Astrocyte (in vitro differentiated cells and primary cell): ENCODE measurements around the gene ARIH1. TPM values are rescaled to one million over a fixed set of nuclear protein-coding genes. Genes with fewer than 3 reads are reported as not detected.

Source experiments
- DNase-seq: peaks from one replicate; pipeline ENCODE4 v3.0.0-alpha.2; 2010; ENCODE audit warnings: low read depth
- FAIRE-seq: peaks from 2 replicates; lab custom pipeline; 2011; peaks lifted over from hg19 to GRCh38; lab: Jason Lieb, UNC
- H2AFZ ChIP-seq: 2 replicates; pipeline ENCODE4 v1.6.0; 2012; ENCODE audit warnings: low read depth, low read length, inconsistent platforms
- H3K27ac ChIP-seq: 2 replicates; pipeline ENCODE4 v1.5.1; 2011; ENCODE audit warnings: low read depth, low read length, inconsistent platforms
- H3K27me3 ChIP-seq: 2 replicates; pipeline ENCODE4 v1.6.0; 2011; ENCODE audit warnings: low read length, inconsistent platforms; ENCODE audit not compliant: insufficient read depth
- H3K36me3 ChIP-seq: 2 replicates; pipeline ENCODE4 v1.5.1; 2011; ENCODE audit warnings: low read length, inconsistent platforms; ENCODE audit not compliant: insufficient read depth
- H3K4me1 ChIP-seq: 2 replicates; pipeline ENCODE4 v1.5.1; 2011; ENCODE audit warnings: low read length, inconsistent platforms; ENCODE audit not compliant: insufficient read depth
- H3K4me2 ChIP-seq: 2 replicates; pipeline ENCODE4 v1.6.0; 2012; ENCODE audit warnings: low read length, inconsistent platforms
- H3K4me3 ChIP-seq: 2 replicates; pipeline ENCODE4 v1.5.1; 2011; ENCODE audit warnings: low read depth, mild to moderate bottlenecking, low read length, inconsistent platforms; ENCODE audit not compliant: insufficient read depth
- H3K79me2 ChIP-seq: 2 replicates; pipeline ENCODE4 v1.6.0; 2012; ENCODE audit warnings: mild to moderate bottlenecking, low read length, inconsistent platforms; ENCODE audit not compliant: insufficient read depth
- H3K9ac ChIP-seq: 2 replicates; pipeline ENCODE4 v1.6.0; 2012; ENCODE audit warnings: mild to moderate bottlenecking, low read length, inconsistent platforms
- H3K9me3 ChIP-seq: 2 replicates; pipeline ENCODE4 v1.5.1; 2012; ENCODE audit warnings: low read depth, mild to moderate bottlenecking, low read length, inconsistent platforms; ENCODE audit not compliant: insufficient read depth
- H4K20me1 ChIP-seq: 2 replicates; pipeline ENCODE4 v1.6.0; 2012; ENCODE audit warnings: low read length, inconsistent platforms; ENCODE audit not compliant: insufficient read depth
- H3K27ac Mint-ChIP-seq: one replicate; pipeline ENCODE4 v1.8.0; 2021; ENCODE audit warnings: mild to moderate bottlenecking, mixed read lengths; ENCODE audit not compliant: unreplicated experiment
- H3K27me3 Mint-ChIP-seq: one replicate; pipeline ENCODE4 v1.8.0; 2021; ENCODE audit warnings: low read depth, mixed read lengths; ENCODE audit not compliant: unreplicated experiment
- H3K36me3 Mint-ChIP-seq: one replicate; pipeline ENCODE4 v1.8.0; 2021; ENCODE audit warnings: low read depth, mixed read lengths; ENCODE audit not compliant: unreplicated experiment
- H3K4me1 Mint-ChIP-seq: one replicate; pipeline ENCODE4 v1.8.0; 2021; ENCODE audit warnings: low read depth, mixed read lengths; ENCODE audit not compliant: unreplicated experiment
- H3K4me3 Mint-ChIP-seq: one replicate; pipeline ENCODE4 v1.8.0; 2021; ENCODE audit warnings: mild to moderate bottlenecking, moderate library complexity, mixed read lengths; ENCODE audit not compliant: unreplicated experiment
- H3K9me3 Mint-ChIP-seq: one replicate; pipeline ENCODE4 v1.8.0; 2021; ENCODE audit warnings: mild to moderate bottlenecking, mixed read lengths; ENCODE audit not compliant: unreplicated experiment
- CTCF ChIP-seq: IDR thresholded peaks from 2 replicates; pipeline ENCODE4 v1.5.1; 2011; ENCODE audit warnings: low read depth, mild to moderate bottlenecking, inconsistent platforms, low read length, moderate library complexity; ENCODE audit not compliant: insufficient read depth
- EZH2 ChIP-seq: IDR thresholded peaks from 2 replicates; pipeline ENCODE4 v1.6.1; 2012; ENCODE audit warnings: mild to moderate bottlenecking, low read length, inconsistent platforms; ENCODE audit not compliant: insufficient read depth
- total RNA-seq: library from RNA; stranded (reverse); gene quantifications from 2 replicates; pipeline ENCODE4 v1.2.1, GENCODE V29; 2021

The ARIH1 gene
- total RNA-seq, 1 donor from 2014 or later: 212 TPM

- FAIRE-seq: no peak
- Histone ChIP-seq H2AFZ (no peak overlapping the region), H3K79me2 (no peaks in the 10 kb centered on the region), H3K4me3 (no peak overlapping the region), H3K36me3 (no peaks in the 10 kb centered on the region), H4K20me1 (no peaks in the 10 kb centered on the region), H3K9ac (no peak overlapping the region), H3K9me3 (no peaks in the 10 kb centered on the region), H3K27ac (no peak overlapping the region), H3K27me3 (no peaks in the 10 kb centered on the region), H3K4me2 (no peak overlapping the region), H3K4me1 (no peaks in the 10 kb centered on the region)
- peaks cover 3% of the 10 kb centered on the region for H3K4me1 Mint-ChIP-seq
- TF ChIP-seq CTCF: no peak
- no peak for TF ChIP-seq EZH2
- no peak overlapping the region for H3K4me3 Mint-ChIP-seq
- no peaks in the 10 kb centered on the region for H3K9me3 Mint-ChIP-seq
- H3K27ac Mint-ChIP-seq: no peak overlapping the region
- no peak for DNase-seq
- no peaks in the 10 kb centered on the region for H3K36me3 Mint-ChIP-seq
- H3K27me3 Mint-ChIP-seq: no peaks in the 10 kb centered on the region
These were observed 9.9 kb upstream of the ARIH1 start for GRCh38 chr15:72464251-72464650.

GRCh38 chr15:72468103-72468502 is 6.0 kb upstream of the ARIH1 start:
- H3K27me3 Mint-ChIP-seq: no peaks in the 10 kb centered on the region
- Histone ChIP-seq H3K9ac (no peak overlapping the region), H2AFZ (no peak overlapping the region), H3K27me3 (no peaks in the 10 kb centered on the region), H3K4me3 (no peak overlapping the region), H3K36me3 (no peaks in the 10 kb centered on the region), H3K9me3 (no peaks in the 10 kb centered on the region), H4K20me1 (no peaks in the 10 kb centered on the region), H3K27ac (no peak overlapping the region), H3K4me2 (no peak overlapping the region), H3K4me1 (peaks cover 2% of the 10 kb centered on the region), H3K79me2 (no peaks in the 10 kb centered on the region)
- no peak overlapping the region for H3K27ac Mint-ChIP-seq
- DNase-seq: no peak
- H3K9me3 Mint-ChIP-seq: no peaks in the 10 kb centered on the region
- FAIRE-seq: no peak
- TF ChIP-seq CTCF: no peak
- TF ChIP-seq EZH2: no peak
- H3K4me3 Mint-ChIP-seq: no peak overlapping the region
- no peaks in the 10 kb centered on the region for H3K36me3 Mint-ChIP-seq
- peaks cover 2% of the 10 kb centered on the region for H3K4me1 Mint-ChIP-seq

GRCh38 chr15:72472992-72473610 is 1.0 kb upstream of the ARIH1 start:
- DNase-seq: no peak
- Histone ChIP-seq H3K27ac (peak overlapping the region; percentile 100), H4K20me1 (peaks cover 33% of the 10 kb centered on the region), H3K9ac (peak overlapping the region; percentile 99), H3K79me2 (peaks cover 38% of the 10 kb centered on the region), H3K9me3 (no peaks in the 10 kb centered on the region), H3K4me2 (peak overlapping the region; percentile 89), H3K4me1 (peaks cover 9% of the 10 kb centered on the region), H3K27me3 (no peaks in the 10 kb centered on the region), H3K36me3 (no peaks in the 10 kb centered on the region), H3K4me3 (peak overlapping the region; percentile 90), H2AFZ (peak overlapping the region; percentile 91)
- TF ChIP-seq EZH2 (no peak), CTCF (no peak)
- Mint-ChIP-seq H3K4me1 (peaks cover 17% of the 10 kb centered on the region), H3K36me3 (peaks cover 2% of the 10 kb centered on the region), H3K27me3 (no peaks in the 10 kb centered on the region), H3K4me3 (peak overlapping the region; percentile 88), H3K27ac (peak overlapping the region; percentile 96), H3K9me3 (no peaks in the 10 kb centered on the region)
- FAIRE-seq: no peak
